Muscle of leg (tissue), 11 donors: Measurements from ENCODE around the gene MYO19. TPM values are rescaled to one million over a fixed set of nuclear protein-coding genes. Genes with fewer than 3 reads are reported as not detected.
A peak's percentile ranks its signal among the peaks of the same experiment; 100 is the strongest.

ENCODE experiments used
- DNase-seq: peaks from one replicate; pipeline ENCODE4 v3.0.0; 2013
- H3K27ac ChIP-seq: one replicate; pipeline ENCODE4 v1.5.1; 2013; ENCODE audit warnings: mild to moderate bottlenecking, low read length, control low read depth
- H3K27me3 ChIP-seq: one replicate; pipeline ENCODE4 v1.6.1; 2013; ENCODE audit warnings: low read length; ENCODE audit not compliant: control insufficient read depth, insufficient read depth
- H3K36me3 ChIP-seq: one replicate; pipeline ENCODE4 v1.6.1; 2013; ENCODE audit warnings: low read length; ENCODE audit not compliant: control insufficient read depth, insufficient read depth
- H3K4me1 ChIP-seq: one replicate; pipeline ENCODE4 v1.6.1; 2013; ENCODE audit warnings: low read length; ENCODE audit not compliant: control insufficient read depth, insufficient read depth
- H3K4me3 ChIP-seq: one replicate; pipeline ENCODE4 v1.5.1; 2013; ENCODE audit warnings: low read length, control low read depth
- H3K9me3 ChIP-seq: replicated peaks from 2 replicates; pipeline ENCODE4 v1.6.1; 2013; ENCODE audit warnings: low read depth, low read length; ENCODE audit not compliant: control insufficient read depth
- WGBS: methylation state at CpG from one replicate; pipeline ENCODE4 v1.1.5; 2013; ENCODE audit warnings: missing lambda C conversion rate; ENCODE audit not compliant: insufficient coverage; 5-methylcytosine and 5-hydroxymethylcytosine counted together
- polyA plus RNA-seq, 8 donors: library from polyadenylated mRNA; unstranded; fragments of 120-200 nt; gene quantifications; one replicate each; pipeline versions ENCODE4 v1.2.1 to v1.2.3, GENCODE V29; 2013; ENCODE audit warnings: inconsistent platforms in 1 of 8, low replicate concordance in 1 of 8; ENCODE audit not compliant: insufficient read length in 8 of 8, insufficient read depth in 1 of 8
- total RNA-seq: library from RNA; stranded (reverse); fragments of 120-200 nt; gene quantifications from one replicate; pipeline ENCODE4 v1.2.4, GENCODE V29; 2013

Gene MYO19
- total and polyA plus RNA-seq, 9 donors = 18.1 to 44.6 (median 30.2) TPM

GRCh38 chr17:36532435-36532975 lies 2.2 kb downstream of the MYO19 start:
- Histone ChIP-seq H3K27me3 (no peaks in the 10 kb centered on the region), H3K4me1 (peaks cover 30% of the 10 kb centered on the region), H3K9me3 (no peaks in the 10 kb centered on the region), H3K36me3 (peaks cover 37% of the 10 kb centered on the region), H3K27ac (no peak overlapping the region), H3K4me3 (no peak overlapping the region)
- WGBS = 100% methylated on average over 1 of the region's 2 CpGs
- no peak for DNase-seq

- Histone ChIP-seq H3K4me3 (no peak overlapping the region), H3K27me3 (no peaks in the 10 kb centered on the region), H3K36me3 (peaks cover 52% of the 10 kb centered on the region), H3K4me1 (peaks cover 25% of the 10 kb centered on the region), H3K27ac (peak overlapping the region; percentile 71), H3K9me3 (no peaks in the 10 kb centered on the region)
- DNase-seq = no peak
These were observed 5.5 kb downstream of the MYO19 start for GRCh38 chr17:36529121-36529520.

- Histone ChIP-seq H3K9me3 (no peaks in the 10 kb centered on the region), H3K27ac (peak overlapping the region; percentile 62), H3K27me3 (no peaks in the 10 kb centered on the region), H3K36me3 (peaks cover 56% of the 10 kb centered on the region), H3K4me1 (peaks cover 20% of the 10 kb centered on the region), H3K4me3 (no peak overlapping the region)
- no peak for DNase-seq
- WGBS = 60% methylated on average over 1 of the region's 7 CpGs
These were observed 6.9 kb downstream of the MYO19 start for GRCh38 chr17:36527621-36528250.

GRCh38 chr17:36525888-36526287 lies 8.8 kb downstream of the MYO19 start:
- Histone ChIP-seq H3K4me3 (no peak overlapping the region), H3K9me3 (no peaks in the 10 kb centered on the region), H3K36me3 (peaks cover 43% of the 10 kb centered on the region), H3K27me3 (no peaks in the 10 kb centered on the region), H3K27ac (no peak overlapping the region), H3K4me1 (peaks cover 20% of the 10 kb centered on the region)
- 100% methylated on average over 6 of the region's 6 CpGs for WGBS
- DNase-seq = no peak

- WGBS = no CpG with 5 or more reads among the region's 2 CpGs
- peaks cover 43% of the 10 kb centered on the region for H3K36me3 ChIP-seq
- H3K27me3 ChIP-seq = no peaks in the 10 kb centered on the region
- no peak overlapping the region for H3K27ac ChIP-seq
- H3K4me3 ChIP-seq = no peak overlapping the region
- H3K9me3 ChIP-seq = no peaks in the 10 kb centered on the region
- H3K4me1 ChIP-seq = peaks cover 20% of the 10 kb centered on the region
- no peak for DNase-seq
These were observed 9.6 kb downstream of the MYO19 start for GRCh38 chr17:36525113-36525512.

- Histone ChIP-seq H3K36me3 (peaks cover 39% of the 10 kb centered on the region), H3K9me3 (no peaks in the 10 kb centered on the region), H3K27me3 (no peaks in the 10 kb centered on the region), H3K27ac (no peak overlapping the region), H3K4me1 (peaks cover 18% of the 10 kb centered on the region), H3K4me3 (no peak overlapping the region)
- no peak for DNase-seq
- WGBS = 100% methylated on average over 2 of the region's 4 CpGs
These were observed 10.2 kb downstream of the MYO19 start for GRCh38 chr17:36524428-36524876.

- DNase-seq = peak; percentile 76
- H3K4me3 ChIP-seq = no peak overlapping the region
- H3K27ac ChIP-seq = no peak overlapping the region
- H3K4me1 ChIP-seq = peaks cover 7% of the 10 kb centered on the region
- 20% methylated on average over 1 of the region's 2 CpGs for WGBS
- H3K9me3 ChIP-seq = no peaks in the 10 kb centered on the region
- no peaks in the 10 kb centered on the region for H3K27me3 ChIP-seq
- peaks cover 34% of the 10 kb centered on the region for H3K36me3 ChIP-seq
These were observed 11.6 kb downstream of the MYO19 start for GRCh38 chr17:36523113-36523512.

GRCh38 chr17:36515837-36516236 lies 18.8 kb downstream of the MYO19 start:
- Histone ChIP-seq H3K9me3 (no peaks in the 10 kb centered on the region), H3K27me3 (no peaks in the 10 kb centered on the region), H3K4me1 (no peaks in the 10 kb centered on the region), H3K27ac (no peak overlapping the region), H3K4me3 (no peak overlapping the region), H3K36me3 (peaks cover 39% of the 10 kb centered on the region)
- no peak for DNase-seq
- 82% methylated on average over 3 of the region's 4 CpGs for WGBS

- no peak for DNase-seq
- H3K36me3 ChIP-seq = peaks cover 49% of the 10 kb centered on the region
These were observed 19.8 kb downstream of the MYO19 start for GRCh38 chr17:36514856-36515255.

GRCh38 chr17:36512641-36513040 lies 22.0 kb downstream of the MYO19 start:
- no peak for DNase-seq
- no peak overlapping the region for H3K4me3 ChIP-seq
- H3K36me3 ChIP-seq = peaks cover 55% of the 10 kb centered on the region
- H3K4me1 ChIP-seq = no peaks in the 10 kb centered on the region
- no CpG with 5 or more reads among the region's 5 CpGs for WGBS
- H3K27ac ChIP-seq = no peak overlapping the region
- H3K27me3 ChIP-seq = no peaks in the 10 kb centered on the region
- H3K9me3 ChIP-seq = no peaks in the 10 kb centered on the region

More at GRCh38 chr17:36514856-36515255, 19.8 kb downstream of the MYO19 start:
- Histone ChIP-seq H3K4me1 (no peaks in the 10 kb centered on the region), H3K27ac (no peak overlapping the region), H3K4me3 (no peak overlapping the region), H3K27me3 (no peaks in the 10 kb centered on the region), H3K9me3 (no peaks in the 10 kb centered on the region)
- WGBS = 84% methylated on average over 3 of the region's 3 CpGs
